Measurements from ENCODE around the gene CDYL. TPM values are rescaled to one million over a fixed set of nuclear protein-coding genes. Genes with fewer than 3 reads are reported as not detected.

Gene CDYL
- total and polyA plus RNA-seq, 2 of the 4 experiments (the other 2 are of a cell fraction) = 14.2 to 92.1 TPM

DNA sequence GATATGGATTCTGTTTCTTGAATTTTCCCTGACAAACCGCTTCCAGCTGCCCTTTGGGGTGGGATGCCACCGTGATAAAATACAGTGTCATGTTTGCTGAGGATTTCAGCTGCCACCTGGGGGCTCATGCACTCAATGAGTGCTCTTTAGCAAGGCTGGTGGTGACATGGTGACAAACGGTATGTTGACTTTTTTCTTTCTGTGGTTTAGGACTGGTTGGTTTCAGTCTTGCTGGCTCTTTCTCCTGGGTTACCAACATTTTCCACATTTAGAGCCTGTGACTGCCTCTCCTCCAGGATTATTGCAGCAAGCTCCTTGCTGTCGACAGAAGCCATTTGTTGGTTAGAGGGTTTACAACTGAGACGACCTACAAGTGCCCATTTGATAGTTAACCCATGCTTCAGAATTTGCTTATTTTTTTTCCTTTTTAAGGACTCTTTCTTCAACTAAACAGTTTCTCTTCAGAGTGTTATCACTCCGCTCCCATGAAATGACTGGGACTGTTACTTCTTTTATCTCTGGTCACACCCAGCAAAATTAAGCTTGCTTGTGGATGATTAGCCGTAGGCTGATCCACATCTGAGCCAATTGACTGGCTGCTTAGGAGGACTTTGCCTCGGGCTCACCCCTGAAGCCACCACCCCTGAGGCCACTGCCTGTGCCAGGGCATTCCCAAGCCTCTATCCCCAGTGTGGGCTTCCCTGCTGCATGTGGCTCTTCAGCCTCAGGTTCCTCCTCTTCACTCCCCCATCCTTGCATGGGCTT lies 48.4 kb upstream of the CDYL start (continued):
- TF ChIP-seq, protein P1, sequence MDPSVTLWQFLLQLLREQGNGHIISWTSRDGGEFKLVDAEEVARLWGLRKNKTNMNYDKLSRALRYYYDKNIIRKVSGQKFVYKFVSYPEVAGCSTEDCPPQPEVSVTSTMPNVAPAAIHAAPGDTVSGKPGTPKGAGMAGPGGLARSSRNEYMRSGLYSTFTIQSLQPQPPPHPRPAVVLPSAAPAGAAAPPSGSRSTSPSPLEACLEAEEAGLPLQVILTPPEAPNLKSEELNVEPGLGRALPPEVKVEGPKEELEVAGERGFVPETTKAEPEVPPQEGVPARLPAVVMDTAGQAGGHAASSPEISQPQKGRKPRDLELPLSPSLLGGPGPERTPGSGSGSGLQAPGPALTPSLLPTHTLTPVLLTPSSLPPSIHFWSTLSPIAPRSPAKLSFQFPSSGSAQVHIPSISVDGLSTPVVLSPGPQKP (IDR thresholded peaks at IDR 0.05; ENCODE audit: borderline replicate concordance, low read depth, low read length) = no peak

DNA sequence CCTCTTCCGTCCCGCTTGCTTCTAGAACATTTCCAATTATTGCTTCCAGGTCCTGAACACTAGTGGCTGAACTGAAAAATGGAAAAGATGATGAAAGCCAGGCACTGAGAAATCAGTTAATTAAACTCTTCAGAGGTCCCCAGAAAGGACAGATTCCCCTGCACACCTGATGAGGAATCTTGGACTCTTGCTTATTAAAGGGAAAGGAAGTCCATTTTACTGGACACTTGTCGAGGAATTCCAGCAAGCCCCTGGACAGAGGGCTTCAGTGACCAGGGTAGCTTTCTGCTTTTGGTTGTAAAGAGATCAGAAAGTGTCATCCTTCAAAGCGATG lies 47.8 kb upstream of the CDYL start:
- Histone ChIP-seq H3K36me3 (ENCODE audit: control insufficient read depth, insufficient read depth, low read length) (no peaks in the 10 kb centered on the region), H3K14ac (replicated peaks; ENCODE audit: low read depth, low read length) (no peak overlapping the region), H4K91ac (ENCODE audit: insufficient read depth, low read depth, low read length) (no peak overlapping the region), H3K4ac (ENCODE audit: low read depth, low read length) (no peak overlapping the region), H3K9me1 (ENCODE audit: insufficient read depth, low read length) (no peaks in the 10 kb centered on the region), H3K9me3 (ENCODE audit: control insufficient read depth, insufficient read depth, low read length) (no peaks in the 10 kb centered on the region), H3K27me3 (ENCODE audit: control insufficient read depth, insufficient read depth, low read length) (peaks cover 2% of the 10 kb centered on the region; the same call in 1 of the 2 replicates), H3K27ac (ENCODE audit: insufficient read depth, low read length) (no peak overlapping the region), H3K4me1 (ENCODE audit: control insufficient read depth, insufficient read depth, low read length) (0 out of 2 replicates have a peak, but pooled peaks cover 2% of the 10 kb centered on the region), H2AFZ (replicated peaks; ENCODE audit: low read length, poor library complexity) (no peak overlapping the region), H4K20me1 (ENCODE audit: insufficient read depth, low read length) (no peaks in the 10 kb centered on the region; the same call in 1 of the 2 replicates), H2BK15ac (ENCODE audit: low read depth, low read length) (no peak overlapping the region), H3K9ac (ENCODE audit: low read depth, low read length) (no peak overlapping the region), H3K4me3 (ENCODE audit: insufficient read depth, low read depth, low read length) (no peak overlapping the region), H3K23ac (ENCODE audit: low read depth, low read length) (no peak overlapping the region), H2BK5ac (ENCODE audit: low read depth, low read length, poor library complexity, severe bottlenecking) (no peak overlapping the region), H3K56ac (ENCODE audit: extremely low read depth, insufficient read depth, low read length) (no peak overlapping the region), H2BK20ac (ENCODE audit: low read depth, low read length) (no peak overlapping the region), H4K8ac (ENCODE audit: low read depth in 2 of 2, low read length in 2 of 2) (no peak overlapping the region), H2AK9ac (replicated peaks; ENCODE audit: low read depth, low read length, poor library complexity) (no peak overlapping the region), H4K5ac (ENCODE audit: low read depth, low read length) (no peak overlapping the region), H2AK5ac (ENCODE audit: low read depth, low read length) (no peak overlapping the region), H3K4me2 (ENCODE audit: low read depth, low read length) (no peak overlapping the region), H2BK120ac (ENCODE audit: low read depth, low read length) (no peak overlapping the region), H3K79me1 (ENCODE audit: low read depth in 1 of 2, low read length in 2 of 2) (no peaks in the 10 kb centered on the region), H3K18ac (ENCODE audit: low read depth, low read length) (no peak overlapping the region)
- ChIA-PET POLR2A (ENCODE audit: unreplicated experiment) (no interaction called here), CTCF (no interaction called here)
- BruUV-seq (replicated peaks) = no TSS peak
- dilution Hi-C loops (cut with HindIII; ENCODE audit: low sequenced_read_pairs, unreplicated experiment) (no loop called here), in situ Hi-C loops (cut with MboI; ENCODE audit: low sequenced_read_pairs) (no loop called here), intact Hi-C loops (cut with micrococcal nuclease) (no loop called here)
- WGBS, 2 experiments (ENCODE audit: extremely low coverage in 2 of 2, insufficient read length in 1 of 2) = 100% methylated on average over 1 of the region's 4 CpGs; no CpG with 5 or more reads in 1 of the 2 experiments
- no peak for ATAC-seq (ENCODE audit: low read depth)
- TF ChIP-seq, protein P2, sequence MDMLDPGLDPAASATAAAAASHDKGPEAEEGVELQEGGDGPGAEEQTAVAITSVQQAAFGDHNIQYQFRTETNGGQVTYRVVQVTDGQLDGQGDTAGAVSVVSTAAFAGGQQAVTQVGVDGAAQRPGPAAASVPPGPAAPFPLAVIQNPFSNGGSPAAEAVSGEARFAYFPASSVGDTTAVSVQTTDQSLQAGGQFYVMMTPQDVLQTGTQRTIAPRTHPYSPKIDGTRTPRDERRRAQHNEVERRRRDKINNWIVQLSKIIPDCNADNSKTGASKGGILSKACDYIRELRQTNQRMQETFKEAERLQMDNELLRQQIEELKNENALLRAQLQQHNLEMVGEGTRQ (IDR thresholded peaks at IDR 0.05; ENCODE audit: low read depth, low read length) = no peak
- TF ChIP-seq MAFK (IDR thresholded peaks at IDR 0.05; ENCODE audit: low read depth, low read length) (no peak), RAD21 (IDR thresholded peaks at IDR 0.05; ENCODE audit: low read length) (no peak), MXI1 (IDR thresholded peaks at IDR 0.05; ENCODE audit: borderline replicate concordance, low read depth, low read length) (no peak), POLR2A (IDR thresholded peaks at IDR 0.05; ENCODE audit: low read depth, low read length) (no peak), MAZ (IDR thresholded peaks at IDR 0.05; ENCODE audit: borderline replicate concordance, low read depth, low read length) (no peak), CHD1 (IDR thresholded peaks at IDR 0.05; ENCODE audit: low read depth, low read length) (no peak)
- TF ChIP-seq, protein P1 (IDR thresholded peaks at IDR 0.05; ENCODE audit: borderline replicate concordance, low read depth, low read length) = no peak
- TF ChIP-seq, protein P3, sequence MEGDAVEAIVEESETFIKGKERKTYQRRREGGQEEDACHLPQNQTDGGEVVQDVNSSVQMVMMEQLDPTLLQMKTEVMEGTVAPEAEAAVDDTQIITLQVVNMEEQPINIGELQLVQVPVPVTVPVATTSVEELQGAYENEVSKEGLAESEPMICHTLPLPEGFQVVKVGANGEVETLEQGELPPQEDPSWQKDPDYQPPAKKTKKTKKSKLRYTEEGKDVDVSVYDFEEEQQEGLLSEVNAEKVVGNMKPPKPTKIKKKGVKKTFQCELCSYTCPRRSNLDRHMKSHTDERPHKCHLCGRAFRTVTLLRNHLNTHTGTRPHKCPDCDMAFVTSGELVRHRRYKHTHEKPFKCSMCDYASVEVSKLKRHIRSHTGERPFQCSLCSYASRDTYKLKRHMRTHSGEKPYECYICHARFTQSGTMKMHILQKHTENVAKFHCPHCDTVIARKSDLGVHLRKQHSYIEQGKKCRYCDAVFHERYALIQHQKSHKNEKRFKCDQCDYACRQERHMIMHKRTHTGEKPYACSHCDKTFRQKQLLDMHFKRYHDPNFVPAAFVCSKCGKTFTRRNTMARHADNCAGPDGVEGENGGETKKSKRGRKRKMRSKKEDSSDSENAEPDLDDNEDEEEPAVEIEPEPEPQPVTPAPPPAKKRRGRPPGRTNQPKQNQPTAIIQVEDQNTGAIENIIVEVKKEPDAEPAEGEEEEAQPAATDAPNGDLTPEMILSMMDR (conservative IDR thresholded peaks at IDR 0.05; ENCODE audit: low read depth, low read length) = no peak
- DNase-seq = no peak

Measured in IMR-90 (cell line).